ENCODE measurements around the gene CENPE.

DNA sequence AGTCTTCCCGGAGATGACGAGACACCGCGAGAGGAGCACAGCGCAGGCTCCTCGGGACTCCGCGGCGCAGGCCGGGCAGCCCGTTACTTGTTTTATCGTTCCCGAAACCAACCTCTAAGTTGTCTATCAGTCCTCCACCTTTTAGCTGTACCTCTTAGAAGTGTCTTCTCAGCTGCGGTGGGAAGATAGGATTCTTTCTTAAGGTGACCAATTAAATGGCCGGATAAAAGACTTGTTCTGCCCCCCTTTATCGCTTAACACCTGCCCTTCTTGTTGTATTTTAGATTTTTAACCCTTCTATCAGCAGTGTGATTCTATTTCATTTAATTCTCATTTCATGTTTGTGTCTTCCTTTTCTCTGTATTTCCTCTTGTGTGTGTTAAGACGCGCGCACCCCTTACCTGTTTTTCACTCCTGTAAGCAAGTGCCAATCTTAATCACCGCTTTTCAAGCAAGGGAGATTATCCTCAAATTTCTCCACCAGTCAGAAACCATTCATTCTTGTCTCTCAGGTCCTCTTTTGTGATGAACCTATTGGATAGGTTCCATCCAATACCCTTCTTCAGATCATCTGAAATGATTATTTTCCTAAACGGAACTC, 121.3 kb downstream of the CENPE start, which contains the start of gene SLC9B2:
- TF ChIP-seq, protein P1, sequence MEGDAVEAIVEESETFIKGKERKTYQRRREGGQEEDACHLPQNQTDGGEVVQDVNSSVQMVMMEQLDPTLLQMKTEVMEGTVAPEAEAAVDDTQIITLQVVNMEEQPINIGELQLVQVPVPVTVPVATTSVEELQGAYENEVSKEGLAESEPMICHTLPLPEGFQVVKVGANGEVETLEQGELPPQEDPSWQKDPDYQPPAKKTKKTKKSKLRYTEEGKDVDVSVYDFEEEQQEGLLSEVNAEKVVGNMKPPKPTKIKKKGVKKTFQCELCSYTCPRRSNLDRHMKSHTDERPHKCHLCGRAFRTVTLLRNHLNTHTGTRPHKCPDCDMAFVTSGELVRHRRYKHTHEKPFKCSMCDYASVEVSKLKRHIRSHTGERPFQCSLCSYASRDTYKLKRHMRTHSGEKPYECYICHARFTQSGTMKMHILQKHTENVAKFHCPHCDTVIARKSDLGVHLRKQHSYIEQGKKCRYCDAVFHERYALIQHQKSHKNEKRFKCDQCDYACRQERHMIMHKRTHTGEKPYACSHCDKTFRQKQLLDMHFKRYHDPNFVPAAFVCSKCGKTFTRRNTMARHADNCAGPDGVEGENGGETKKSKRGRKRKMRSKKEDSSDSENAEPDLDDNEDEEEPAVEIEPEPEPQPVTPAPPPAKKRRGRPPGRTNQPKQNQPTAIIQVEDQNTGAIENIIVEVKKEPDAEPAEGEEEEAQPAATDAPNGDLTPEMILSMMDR (IDR thresholded peaks at IDR 0.05; ENCODE audit: low read depth, low read length, poor library complexity, severe bottlenecking): no peak
- no peak for TF ChIP-seq EZH2phosphoT487 (IDR thresholded peaks at IDR 0.05; ENCODE audit: borderline replicate concordance, low read length)
